ENCODE results near the gene CAMSAP3. TPM values are rescaled to one million over a fixed set of nuclear protein-coding genes. Genes with fewer than 3 reads are reported as not detected.
A peak's percentile ranks its signal among the peaks of the same experiment; 100 is the strongest.

Gene CAMSAP3
- total and polyA plus RNA-seq, 10 of the 15 experiments (the other 5 are each of a cell fraction or from before 2014, with no cell fraction given) = 0.03 to 6.3 (median 0.72) TPM

- TF ChIP-seq SMAD1 (IDR thresholded peaks at IDR 0.05; ENCODE audit: low read depth, partially characterized antibody) = no peak
- TF ChIP-seq CBX5 (IDR thresholded peaks at IDR 0.05; ENCODE audit: low read depth) = no peak
Observed at GRCh38 chr19:7558667-7559066, 37.0 kb upstream of the CAMSAP3 start (continued).

GRCh38 chr19:7559102-7559501, 36.6 kb upstream of the CAMSAP3 start:
- Histone ChIP-seq H2AFZ (ENCODE audit: control insufficient read depth, low read depth, low read length) (no peak overlapping the region), H3K36me3 (ENCODE audit: control insufficient read depth in 2 of 2, insufficient read depth in 2 of 2, low read length in 1 of 2) (peaks cover 7 to 11% of the 10 kb centered on the region in 2 experiments; a peak in 3 of 4 replicates), H3K79me2 (ENCODE audit: control insufficient read depth, insufficient read depth, low read length) (no peaks in the 10 kb centered on the region), H3K4me1 (ENCODE audit: control insufficient read depth, insufficient read depth, low read length) (no peaks in the 10 kb centered on the region), H3K4me2 (ENCODE audit: control insufficient read depth, insufficient read depth) (no peak overlapping the region), H3K27me3 (replicated peaks in 1 of 2; ENCODE audit: control insufficient read depth in 2 of 2, insufficient read depth in 2 of 2, low read length in 1 of 2) (no peaks in the 10 kb centered on the region), H3K4me3 (no peak overlapping the region), H3K27ac (ENCODE audit: control insufficient read depth, insufficient read depth) (no peak overlapping the region), H3K9me3 (replicated peaks; ENCODE audit: control insufficient read depth, insufficient read depth, low read length) (no peaks in the 10 kb centered on the region; the same call in 2 of the 3 replicates), H4K20me1 (ENCODE audit: control insufficient read depth, insufficient read depth) (no peaks in the 10 kb centered on the region), H3K9ac (ENCODE audit: control insufficient read depth, insufficient read depth, low read length) (no peak overlapping the region)
- ChIA-PET POLR2A (interaction anchor here (0.6 kb wide), 1 partner anchor 458 kb away, joined by 3 read pairs; no protein-coding TSS in a partner anchor), CTCF (interaction anchor here (1.1 to 1.5 kb wide), 2 partner anchors 10 to 246 kb away, joined by 3 to 7 read pairs; no protein-coding TSS in a partner anchor), RAD21 (ENCODE audit: unreplicated experiment) (no interaction called here), SMC1A (ENCODE audit: uncharacterized antibody, unreplicated experiment) (no interaction called here)
- 85% methylated on average over 4 of the region's 4 CpGs for WGBS (ENCODE audit: insufficient coverage, insufficient replicate concordance, low lambda C conversion rate, missing lambda C conversion rate)
- no peak for TF ChIP-seq CHD2 (IDR thresholded peaks at IDR 0.05; ENCODE audit: borderline replicate concordance, low read depth, low read length)
- TF ChIP-seq CREM (IDR thresholded peaks at IDR 0.05; ENCODE audit: low read depth) = no peak
- no peak for TF ChIP-seq NBN (IDR thresholded peaks at IDR 0.05)
- FAIRE-seq (no peak), ATAC-seq (no peak), DNase-seq (ENCODE audit: low read depth, low spot score) (no peak)
- BruUV-seq (replicated peaks) = no TSS peak
- in situ Hi-C loops (cut with MboI) (no loop called here), intact Hi-C loops (cut with micrococcal nuclease; ENCODE audit: unreplicated experiment) (no loop called here)

- peaks cover 7 to 9% of the 10 kb centered on the region in 2 experiments; a peak in 3 of 4 replicates for H3K36me3 ChIP-seq (ENCODE audit: control insufficient read depth in 2 of 2, insufficient read depth in 2 of 2, low read length in 1 of 2)
- H4K20me1 ChIP-seq (ENCODE audit: control insufficient read depth, insufficient read depth) = no peaks in the 10 kb centered on the region
- H3K79me2 ChIP-seq (ENCODE audit: control insufficient read depth, insufficient read depth, low read length) = no peaks in the 10 kb centered on the region
- H3K9ac ChIP-seq (ENCODE audit: control insufficient read depth, insufficient read depth, low read length) = no peak overlapping the region
- no peak overlapping the region for H3K4me2 ChIP-seq (ENCODE audit: control insufficient read depth, insufficient read depth)
- H3K4me3 ChIP-seq = no peak overlapping the region
- in situ Hi-C loops (cut with MboI) (no loop called here), intact Hi-C loops (cut with micrococcal nuclease; ENCODE audit: unreplicated experiment) (no loop called here)
- no peak for DNase-seq (ENCODE audit: low read depth, low spot score)
- no peak overlapping the region for H3K27ac ChIP-seq (ENCODE audit: control insufficient read depth, insufficient read depth)
- no peak for ATAC-seq
- whole genome bisulfite sequencing (ENCODE audit: insufficient coverage, insufficient replicate concordance, low lambda C conversion rate, missing lambda C conversion rate) = 40% methylated on average over 2 of the region's 2 CpGs
- POLR2A ChIA-PET = no interaction called here
- H3K9me3 ChIP-seq (replicated peaks; ENCODE audit: control insufficient read depth, insufficient read depth, low read length) = no peaks in the 10 kb centered on the region; the same call in 2 of the 3 replicates
- RAD21 ChIA-PET (ENCODE audit: unreplicated experiment) = no interaction called here
- no peaks in the 10 kb centered on the region for H3K4me1 ChIP-seq (ENCODE audit: control insufficient read depth, insufficient read depth, low read length)
- FAIRE-seq = no peak
- no peak overlapping the region for H2AFZ ChIP-seq (ENCODE audit: control insufficient read depth, low read depth, low read length)
- TF ChIP-seq CTCF (IDR thresholded peaks at IDR 0.05 in 2 of 3, conservative IDR thresholded peaks at IDR 0.05 in 1 of 3; ENCODE audit: control insufficient read depth in 2 of 3, extremely low read depth in 1 of 3, insufficient read depth in 1 of 3, low read depth in 3 of 3, low read length in 3 of 3) (no peak), POLR2A (IDR thresholded peaks at IDR 0.05; ENCODE audit: low read depth, low read length) (peak; percentile 24; the same call in 1 of the 2 replicates), EZH2 (IDR thresholded peaks at IDR 0.05; ENCODE audit: borderline replicate concordance, control insufficient read depth, low read depth, low read length) (no peak), NFYB (IDR thresholded peaks at IDR 0.05; ENCODE audit: insufficient read depth, low read depth, low read length) (no peak)
- no TSS peak for BruUV-seq (replicated peaks)
- no peaks in the 10 kb centered on the region for H3K27me3 ChIP-seq (replicated peaks in 1 of 2; ENCODE audit: control insufficient read depth in 2 of 2, insufficient read depth in 2 of 2, low read length in 1 of 2)
- SMC1A ChIA-PET (ENCODE audit: uncharacterized antibody, unreplicated experiment) = no interaction called here
- CTCF ChIA-PET = no interaction called here
Observed at GRCh38 chr19:7560255-7560654, 35.4 kb upstream of the CAMSAP3 start.
